H1 (cell line): ENCODE results near the gene ZKSCAN1. TPM values are rescaled to one million over a fixed set of nuclear protein-coding genes. Genes with fewer than 3 reads are reported as not detected.
A peak's percentile ranks its signal among the peaks of the same experiment; 100 is the strongest.

ENCODE experiments used
- CTCF ChIA-PET: fragments of 300-600 bp; sonication (Branson Sonifier 250); formaldehyde crosslinking; loops from one replicate; lab custom pipeline; 2021; ENCODE audit not compliant: partially characterized antibody; lab: Charles Lee
- POLR2A ChIA-PET: fragments of 300-600 bp; sonication (Branson Sonifier 250); formaldehyde crosslinking; loops from one replicate; lab custom pipeline; 2021; ENCODE audit warnings: inconsistent platforms; ENCODE audit not compliant: partially characterized antibody; lab: Charles Lee
- DNase-seq, 2 experiments: peaks; one replicate each; pipeline versions ENCODE4 v3.0.0 to v3.0.0-alpha.2; 2010 to 2022; ENCODE audit warnings: low spot score in 2 of 2, low read depth in 1 of 2, mixed read lengths in 1 of 2
- FAIRE-seq: peaks from 2 replicates; lab custom pipeline; 2011; peaks lifted over from hg19 to GRCh38; lab: Jason Lieb, UNC
- H2AFZ ChIP-seq: 2 replicates; pipeline ENCODE4 v1.8.1; 2012; ENCODE audit warnings: low read length, inconsistent platforms
- H2AK5ac ChIP-seq: 2 replicates; pipeline ENCODE4 v1.6.1; 2013; ENCODE audit warnings: low read depth, low read length
- H2BK120ac ChIP-seq: replicated peaks from 2 replicates; pipeline ENCODE3; 2013; ENCODE audit warnings: low read depth, low read length, inconsistent platforms
- H2BK12ac ChIP-seq: 2 replicates; pipeline ENCODE4 v1.6.1; 2013; ENCODE audit warnings: low read depth, low read length
- H2BK15ac ChIP-seq: 2 replicates; pipeline ENCODE4 v1.6.1; 2013; ENCODE audit warnings: low read length
- H2BK20ac ChIP-seq: 2 replicates; pipeline ENCODE4 v1.6.1; 2013; ENCODE audit warnings: low read length
- H2BK5ac ChIP-seq: 2 replicates; pipeline ENCODE4 v1.6.1; 2013; ENCODE audit warnings: low read depth, low read length
- H3K14ac ChIP-seq: 2 replicates; pipeline ENCODE4 v1.6.1; 2013; ENCODE audit warnings: inconsistent platforms; ENCODE audit not compliant: insufficient read length
- H3K18ac ChIP-seq: 2 replicates; pipeline ENCODE4 v1.6.1; 2013; ENCODE audit warnings: low read length; ENCODE audit errors: extremely low read depth
- H3K23ac ChIP-seq: 2 replicates; pipeline ENCODE4 v1.6.1; 2013; ENCODE audit warnings: inconsistent platforms; ENCODE audit not compliant: insufficient read length
- H3K23me2 ChIP-seq: 2 replicates; pipeline ENCODE4 v1.6.1; 2013; ENCODE audit warnings: low read depth, low read length
- H3K27ac ChIP-seq: 2 replicates; pipeline ENCODE4 v1.6.1; 2011; ENCODE audit warnings: low read depth, low read length, inconsistent platforms
- H3K27me3 ChIP-seq, 4 experiments: replicated peaks in 1 of 4; 1 replicate in 1 of 4; 2 replicates in 3 of 4; pipeline versions ENCODE4 v1.6.1 to v1.8.1; 2011 to 2013; ENCODE audit warnings: low read length in 3 of 4, mild to moderate bottlenecking in 3 of 4, inconsistent platforms in 2 of 4, mixed read lengths in 2 of 4, moderate library complexity in 1 of 4; ENCODE audit not compliant: control insufficient read depth in 3 of 4, insufficient read depth in 3 of 4; ENCODE audit errors: extremely low read depth in 1 of 4
- H3K36me3 ChIP-seq, 4 experiments: 2 replicates each; pipeline versions ENCODE4 v1.6.1 to v1.8.1; 2011 to 2013; ENCODE audit warnings: mild to moderate bottlenecking in 4 of 4, low read length in 3 of 4, moderate library complexity in 2 of 4, control low read depth in 1 of 4, inconsistent platforms in 1 of 4; ENCODE audit not compliant: insufficient read depth in 4 of 4, control insufficient read depth in 2 of 4
- H3K4ac ChIP-seq: replicated peaks from 2 replicates; pipeline ENCODE3; 2013; ENCODE audit warnings: low read length, low read depth, mixed read lengths, inconsistent platforms; ENCODE audit not compliant: insufficient read length
- H3K4me1 ChIP-seq, 4 experiments: replicated peaks in 1 of 4; 1 replicate in 1 of 4; 2 replicates in 3 of 4; pipeline versions ENCODE4 v1.6.1 to v1.8.1; 2011 to 2013; ENCODE audit warnings: low read length in 3 of 4, inconsistent platforms in 2 of 4, mixed read lengths in 1 of 4; ENCODE audit not compliant: insufficient read depth in 4 of 4, control insufficient read depth in 3 of 4
- H3K4me2 ChIP-seq, 2 experiments: 2 replicates each; pipeline versions ENCODE4 v1.6.1 to v1.8.1; 2011 to 2013; ENCODE audit warnings: low read depth in 2 of 2, low read length in 2 of 2, control low read depth in 1 of 2, inconsistent platforms in 1 of 2, mild to moderate bottlenecking in 1 of 2; ENCODE audit not compliant: insufficient read depth in 1 of 2
- H3K4me3 ChIP-seq, 4 experiments: fragments of 200-600, 300-600 bp in 1 of 4; sonication (generic), shearing (Covaris generic), sonication (Bioruptor Twin) in 1 of 4; 2 replicates each; pipeline versions ENCODE4 v1.5.1 to v1.8.1; 2011 to 2016; ENCODE audit warnings: low read length in 4 of 4, low read depth in 3 of 4, control low read depth in 2 of 4, inconsistent platforms in 2 of 4, mild to moderate bottlenecking in 2 of 4, mixed read lengths in 1 of 4, moderate library complexity in 1 of 4; ENCODE audit not compliant: insufficient read depth in 2 of 4; ENCODE audit errors: extremely low read depth in 1 of 4
- H3K56ac ChIP-seq: replicated peaks from 2 replicates; pipeline ENCODE3; 2013; ENCODE audit warnings: low read depth, mild to moderate bottlenecking, mixed read lengths, low read length, inconsistent platforms; ENCODE audit not compliant: insufficient read length
- H3K79me1 ChIP-seq: 2 replicates; pipeline ENCODE4 v1.6.1; 2013; ENCODE audit warnings: low read depth, low read length, control low read depth
- H3K79me2 ChIP-seq, 2 experiments: 2 replicates each; pipeline versions ENCODE4 v1.6.1 to v1.8.1; 2012 to 2013; ENCODE audit warnings: low read length in 2 of 2, mild to moderate bottlenecking in 2 of 2, inconsistent platforms in 1 of 2; ENCODE audit not compliant: insufficient read depth in 2 of 2, control insufficient read depth in 1 of 2
- H3K9ac ChIP-seq, 4 experiments: replicated peaks in 1 of 4; 1 replicate in 1 of 4; 2 replicates in 3 of 4; pipeline versions ENCODE4 v1.6.1 to v1.8.1; 2011 to 2013; ENCODE audit warnings: low read depth in 3 of 4, low read length in 3 of 4, control low read depth in 2 of 4, mild to moderate bottlenecking in 2 of 4, moderate library complexity in 2 of 4, inconsistent platforms in 1 of 4; ENCODE audit errors: extremely low read depth in 1 of 4
- H3K9me3 ChIP-seq, 2 experiments: 2 replicates each; pipeline versions ENCODE4 v1.6.1 to v1.8.1; 2012 to 2013; ENCODE audit warnings: mild to moderate bottlenecking in 2 of 2, moderate library complexity in 2 of 2, control low read depth in 1 of 2, inconsistent platforms in 1 of 2, low read depth in 1 of 2, low read length in 1 of 2, mixed read lengths in 1 of 2; ENCODE audit not compliant: insufficient read depth in 2 of 2
- H4K20me1 ChIP-seq, 2 experiments: replicated peaks in 1 of 2; 2 replicates each; pipeline versions ENCODE3 to v1.8.1; 2011 to 2013; ENCODE audit warnings: inconsistent platforms in 2 of 2, low read length in 2 of 2, mild to moderate bottlenecking in 1 of 2; ENCODE audit not compliant: insufficient read depth in 2 of 2, control insufficient read depth in 1 of 2
- H4K5ac ChIP-seq: 2 replicates; pipeline ENCODE4 v1.6.1; 2013; ENCODE audit warnings: low read length, low read depth, mixed read lengths, inconsistent platforms; ENCODE audit not compliant: insufficient read length
- H4K8ac ChIP-seq: 2 replicates; pipeline ENCODE4 v1.8.0; 2013; ENCODE audit warnings: mild to moderate bottlenecking, moderate library complexity, low read length, inconsistent platforms; ENCODE audit not compliant: insufficient read depth; ENCODE audit errors: extremely low read depth
- H4K91ac ChIP-seq: replicated peaks from 2 replicates; pipeline ENCODE3; 2013; ENCODE audit warnings: low read length, mixed read lengths, inconsistent platforms; ENCODE audit not compliant: insufficient read length
- JUN ChIP-seq: IDR thresholded peaks from 2 replicates; pipeline ENCODE4 v1.6.1; 2011; ENCODE audit warnings: low read depth, mild to moderate bottlenecking, improper control_type of control experiment, low read length
- KDM1A ChIP-seq: fragments of 200-600, 300-600 bp; sonication (generic); IDR thresholded peaks from 2 replicates; pipeline ENCODE4 v1.7.1; 2016; ENCODE audit warnings: mild to moderate bottlenecking, low read length, borderline replicate concordance
- KDM5A ChIP-seq: fragments of 200-600 bp; IDR thresholded peaks from 2 replicates; pipeline ENCODE4 v1.7.1; 2012; ENCODE audit warnings: mild to moderate bottlenecking, low read length, inconsistent platforms, mixed read lengths
- MAFK ChIP-seq: IDR thresholded peaks from 2 replicates; pipeline ENCODE4 v1.6.1; 2012; ENCODE audit warnings: low read depth, mild to moderate bottlenecking, improper control_type of control experiment, low read length
- POLR2A ChIP-seq, 2 experiments: IDR thresholded peaks; 1 replicate in 1 of 2; 2 replicates in 1 of 2; pipeline ENCODE4 v1.6.1; 2011; ENCODE audit warnings: low read depth in 2 of 2, low read length in 2 of 2, mild to moderate bottlenecking in 2 of 2; ENCODE audit errors: control extremely low read depth in 1 of 2
- RAD21 ChIP-seq, 2 experiments: IDR thresholded peaks in 1 of 2; conservative IDR thresholded peaks in 1 of 2; 2 replicates each; pipeline ENCODE4 v1.6.1; 2011; ENCODE audit warnings: low read depth in 2 of 2, low read length in 2 of 2, improper control_type of control experiment in 1 of 2, inconsistent platforms in 1 of 2, mild to moderate bottlenecking in 1 of 2, moderate library complexity in 1 of 2
- WGBS, 2 experiments: shearing (Covaris generic) in 1 of 2; methylation state at CpG; one replicate each; pipeline versions ENCODE4 v1.1.6 to v1.1.7; 2013 to 2015; ENCODE audit warnings: low lambda C conversion rate in 2 of 2, mixed read lengths in 2 of 2, inconsistent platforms in 1 of 2, low coverage in 1 of 2, missing lambda C conversion rate in 1 of 2; ENCODE audit not compliant: insufficient replicate concordance in 2 of 2, insufficient coverage in 1 of 2, insufficient read length in 1 of 2; ENCODE audit errors: extremely low coverage in 1 of 2, missing lambda C conversion rate in 1 of 2; 5-methylcytosine and 5-hydroxymethylcytosine counted together
- polyA plus RNA-seq, 7 experiments: library from polyadenylated mRNA; depleted of rRNA in 3 of 7; stranded (reverse) in 5 of 7; unstranded in 2 of 7; fragments of >200 nt in 5 of 7; fragments of 200-250 nt in 2 of 7; gene quantifications; 1 replicate in 5 of 7; 2 replicates in 1 of 7; 4 replicates in 1 of 7; pipeline versions ENCODE4 v1.2.1 to v1.2.3, GENCODE V29; 2011 to 2013; ENCODE audit warnings: missing spikeins in 2 of 7, mixed read lengths in 2 of 7
- total RNA-seq: library from RNA; stranded (reverse); fragmentation: NEBNext Ultra II Directional; extraction: Animal tissue kit (Norgen Biotek cat#: 25700); gene quantifications from 2 replicates; pipeline ENCODE4 v1.2.1, GENCODE V29; 2021
- TF ChIP-seq, protein P1 (sequence below), 3 experiments: IDR thresholded peaks; 1 replicate in 2 of 3; 2 replicates in 1 of 3; pipeline versions ENCODE4 v1.5.1 to v1.6.1; 2011; ENCODE audit warnings: low read length in 3 of 3, mild to moderate bottlenecking in 3 of 3, inconsistent platforms in 2 of 3, low read depth in 1 of 3, moderate library complexity in 1 of 3; ENCODE audit not compliant: insufficient read depth in 1 of 3; ENCODE audit errors: control extremely low read depth in 1 of 3

The ZKSCAN1 gene
- total and polyA plus RNA-seq, 2 of the 8 experiments (the other 6 are each of a cell fraction or from before 2014, with no cell fraction given): 8.2 to 40.6 TPM

- H4K8ac ChIP-seq: no peak overlapping the region
- H4K5ac ChIP-seq: no peak overlapping the region
- no peak overlapping the region for H2BK5ac ChIP-seq
- no peak overlapping the region for H3K18ac ChIP-seq
- H3K9ac ChIP-seq: no peak overlapping the region
- peaks cover 6% of the 10 kb centered on the region; the same call in 1 of the 2 replicates for H3K23me2 ChIP-seq
- H4K91ac ChIP-seq: no peak overlapping the region
- DNase-seq (no peak), FAIRE-seq (no peak)
- H3K79me2 ChIP-seq: peaks cover 0 to 36% of the 10 kb centered on the region in 2 experiments; a peak in 3 of 4 replicates
- no peak overlapping the region for H3K4me2 ChIP-seq
- no peak overlapping the region for H3K4ac ChIP-seq
- H3K23ac ChIP-seq: no peak overlapping the region
- no peak overlapping the region for H2BK20ac ChIP-seq
- H3K9me3 ChIP-seq: no peaks in the 10 kb centered on the region
- H2BK12ac ChIP-seq: no peak overlapping the region
- TF ChIP-seq RAD21 (IDR thresholded peaks at IDR 0.05 in 1 of 2, conservative IDR thresholded peaks at IDR 0.05 in 1 of 2; ENCODE audit: low read depth in 2 of 2, low read length in 2 of 2) (peak; percentile 61 to 65), MAFK (no peak), KDM1A (no peak), KDM5A (no peak), POLR2A (IDR thresholded peaks at IDR 0.05; ENCODE audit: control extremely low read depth in 1 of 2, low read depth in 2 of 2, low read length in 2 of 2) (no peak), JUN (no peak)
- TF ChIP-seq, protein P1, sequence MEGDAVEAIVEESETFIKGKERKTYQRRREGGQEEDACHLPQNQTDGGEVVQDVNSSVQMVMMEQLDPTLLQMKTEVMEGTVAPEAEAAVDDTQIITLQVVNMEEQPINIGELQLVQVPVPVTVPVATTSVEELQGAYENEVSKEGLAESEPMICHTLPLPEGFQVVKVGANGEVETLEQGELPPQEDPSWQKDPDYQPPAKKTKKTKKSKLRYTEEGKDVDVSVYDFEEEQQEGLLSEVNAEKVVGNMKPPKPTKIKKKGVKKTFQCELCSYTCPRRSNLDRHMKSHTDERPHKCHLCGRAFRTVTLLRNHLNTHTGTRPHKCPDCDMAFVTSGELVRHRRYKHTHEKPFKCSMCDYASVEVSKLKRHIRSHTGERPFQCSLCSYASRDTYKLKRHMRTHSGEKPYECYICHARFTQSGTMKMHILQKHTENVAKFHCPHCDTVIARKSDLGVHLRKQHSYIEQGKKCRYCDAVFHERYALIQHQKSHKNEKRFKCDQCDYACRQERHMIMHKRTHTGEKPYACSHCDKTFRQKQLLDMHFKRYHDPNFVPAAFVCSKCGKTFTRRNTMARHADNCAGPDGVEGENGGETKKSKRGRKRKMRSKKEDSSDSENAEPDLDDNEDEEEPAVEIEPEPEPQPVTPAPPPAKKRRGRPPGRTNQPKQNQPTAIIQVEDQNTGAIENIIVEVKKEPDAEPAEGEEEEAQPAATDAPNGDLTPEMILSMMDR (IDR thresholded peaks at IDR 0.05; ENCODE audit: control extremely low read depth in 1 of 3, insufficient read depth in 1 of 3, low read depth in 1 of 3, low read length in 3 of 3): peak in 2 of 3 experiments; percentile 23 to 42; a peak in 2 of 4 replicates
- no peak overlapping the region for H2AFZ ChIP-seq
- H4K20me1 ChIP-seq: peaks cover 0 to 2% of the 10 kb centered on the region in 2 experiments
- no peak overlapping the region for H2AK5ac ChIP-seq
- H2BK120ac ChIP-seq: no peak overlapping the region
- 96% methylated on average over 3 of the region's 3 CpGs; no CpG with 5 or more reads in 1 of the 2 experiments for WGBS, 2 experiments
- H3K14ac ChIP-seq: no peak overlapping the region
- peaks cover 0 to 1% (median 0%) of the 10 kb centered on the region in 4 experiments; a peak in 1 of 7 replicates for H3K27me3 ChIP-seq
- no peak overlapping the region for H3K4me3 ChIP-seq
- peaks cover 7% of the 10 kb centered on the region; the same call in 1 of the 2 replicates for H3K79me1 ChIP-seq
- no peak overlapping the region for H2BK15ac ChIP-seq
- H3K27ac ChIP-seq: no peak overlapping the region
- ChIA-PET CTCF (interaction anchor here (0.6 to 2.3 kb wide), 11 partner anchors 11 to 176 kb away, joined by 3 to 15 read pairs (median 4); partner anchors contain the start of gene OR2AE1), POLR2A (interaction anchor here (0.6 to 18.6 kb wide), 6 partner anchors 12 to 59 kb away, joined by 3 to 294 read pairs (median 6); partner anchors contain the start of gene ZNF3)
- H3K56ac ChIP-seq: no peak overlapping the region
- H3K4me1 ChIP-seq: peaks cover 0 to 3% (median 0%) of the 10 kb centered on the region in 4 experiments; a peak in 3 of 7 replicates
- H3K36me3 ChIP-seq: peaks cover 4 to 25% (median 13%) of the 10 kb centered on the region in 4 experiments; a peak in 7 of 8 replicates
Measured at GRCh38 chr7:100053215-100053614, 37.8 kb downstream of the ZKSCAN1 start.
